Measurements from ENCODE around the gene ANAPC5. TPM values are rescaled to one million over a fixed set of nuclear protein-coding genes. Genes with fewer than 3 reads are reported as not detected.

ANAPC5 gene, protein sequence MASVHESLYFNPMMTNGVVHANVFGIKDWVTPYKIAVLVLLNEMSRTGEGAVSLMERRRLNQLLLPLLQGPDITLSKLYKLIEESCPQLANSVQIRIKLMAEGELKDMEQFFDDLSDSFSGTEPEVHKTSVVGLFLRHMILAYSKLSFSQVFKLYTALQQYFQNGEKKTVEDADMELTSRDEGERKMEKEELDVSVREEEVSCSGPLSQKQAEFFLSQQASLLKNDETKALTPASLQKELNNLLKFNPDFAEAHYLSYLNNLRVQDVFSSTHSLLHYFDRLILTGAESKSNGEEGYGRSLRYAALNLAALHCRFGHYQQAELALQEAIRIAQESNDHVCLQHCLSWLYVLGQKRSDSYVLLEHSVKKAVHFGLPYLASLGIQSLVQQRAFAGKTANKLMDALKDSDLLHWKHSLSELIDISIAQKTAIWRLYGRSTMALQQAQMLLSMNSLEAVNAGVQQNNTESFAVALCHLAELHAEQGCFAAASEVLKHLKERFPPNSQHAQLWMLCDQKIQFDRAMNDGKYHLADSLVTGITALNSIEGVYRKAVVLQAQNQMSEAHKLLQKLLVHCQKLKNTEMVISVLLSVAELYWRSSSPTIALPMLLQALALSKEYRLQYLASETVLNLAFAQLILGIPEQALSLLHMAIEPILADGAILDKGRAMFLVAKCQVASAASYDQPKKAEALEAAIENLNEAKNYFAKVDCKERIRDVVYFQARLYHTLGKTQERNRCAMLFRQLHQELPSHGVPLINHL
- total RNA-seq: 103 and 116 TPM in 2 replicates

DNA sequence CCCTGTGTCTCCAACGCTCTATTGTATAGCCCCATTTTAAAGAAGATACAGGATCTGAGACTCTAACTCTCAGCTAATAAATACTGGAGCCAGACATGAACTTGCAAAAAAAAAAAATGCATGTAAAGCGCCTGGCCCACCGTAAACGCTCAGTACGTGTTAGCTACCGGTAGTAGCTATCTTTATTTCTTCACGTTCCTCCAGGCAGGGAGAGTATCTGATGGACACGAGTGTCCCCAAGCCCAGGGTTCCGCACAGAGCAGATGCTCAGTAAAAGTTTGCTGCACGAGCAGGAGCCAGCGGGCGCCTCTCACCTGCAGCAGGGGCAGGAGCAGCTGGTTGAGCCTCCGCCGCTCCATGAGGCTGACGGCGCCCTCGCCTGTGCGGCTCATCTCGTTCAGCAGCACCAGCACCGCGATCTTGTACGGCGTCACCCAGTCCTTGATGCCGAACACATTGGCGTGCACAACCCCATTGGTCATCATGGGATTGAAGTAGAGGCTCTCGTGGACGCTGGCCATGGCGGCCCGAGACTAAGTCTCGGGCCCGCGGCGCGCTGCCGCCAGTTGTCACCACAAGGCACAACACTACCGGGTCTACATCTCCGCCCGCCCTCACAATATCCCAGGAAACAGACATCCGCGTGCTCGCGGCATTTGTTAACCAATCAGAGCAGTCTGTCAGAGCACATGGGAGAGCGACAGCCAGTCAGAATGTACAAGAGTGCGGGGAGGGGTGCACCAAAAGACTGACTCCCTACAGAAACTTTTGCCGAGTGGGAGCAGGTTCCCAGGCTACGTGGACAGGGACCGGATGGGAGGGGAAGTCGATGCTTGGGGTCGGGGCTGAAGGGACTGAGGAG is at the start of gene ANAPC5:
ANAPC5 (minus strand) TSS at position 592 of the 862 bp plus-strand sequence; CDS start at position 521, 71 bp downstream.

DNA sequence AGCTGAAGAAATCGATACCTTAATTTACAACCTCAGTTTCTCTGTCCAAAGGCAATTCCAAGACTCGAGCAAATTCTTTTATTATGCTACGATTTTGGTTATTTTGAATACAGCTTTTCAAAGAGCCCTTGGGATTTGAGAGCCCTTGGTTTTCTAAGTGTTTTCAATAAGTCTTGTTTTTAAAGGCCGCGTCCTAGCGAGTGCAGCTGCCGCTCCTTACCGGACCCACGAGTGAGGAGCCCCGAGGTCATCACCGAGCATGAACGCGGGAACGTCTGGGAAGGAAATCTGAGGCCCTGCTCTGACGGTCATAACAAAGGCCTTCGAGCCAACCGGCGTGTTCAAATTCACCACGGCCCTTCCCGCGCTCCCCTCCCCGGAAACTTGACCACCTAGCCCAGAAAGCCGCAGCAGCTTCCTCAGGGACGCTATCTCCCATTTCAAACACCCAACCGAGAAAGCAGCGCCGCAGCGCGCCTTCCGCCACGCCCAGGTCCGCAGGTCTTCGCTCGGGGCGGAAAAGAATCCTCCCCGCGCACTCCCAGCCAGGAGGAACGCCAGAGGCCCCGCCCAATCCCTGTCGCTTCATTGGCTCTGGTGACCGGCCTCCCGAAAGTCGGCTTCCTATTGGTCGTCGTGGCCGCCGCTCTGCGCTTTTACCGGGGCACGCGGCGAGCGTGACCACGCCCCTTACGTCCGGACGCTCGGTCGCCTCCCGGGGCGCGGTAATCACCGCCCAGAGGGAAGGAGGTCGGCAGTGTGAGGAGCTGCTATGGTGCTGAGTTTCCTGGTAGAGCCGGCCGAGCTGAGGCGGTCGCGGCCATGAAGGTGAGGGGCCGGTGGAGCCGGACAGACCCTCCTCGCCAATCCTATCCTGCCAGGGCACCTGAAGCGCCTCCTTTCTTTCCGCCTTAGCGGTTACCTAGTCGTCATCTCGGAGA is 47.5 kb upstream of the ANAPC5 start, which contains the start of gene RNF34:
RNF34 (plus strand) TSS at position 728 of the 941 bp plus-strand sequence; CDS start at position 823, 95 bp downstream.

DNA sequence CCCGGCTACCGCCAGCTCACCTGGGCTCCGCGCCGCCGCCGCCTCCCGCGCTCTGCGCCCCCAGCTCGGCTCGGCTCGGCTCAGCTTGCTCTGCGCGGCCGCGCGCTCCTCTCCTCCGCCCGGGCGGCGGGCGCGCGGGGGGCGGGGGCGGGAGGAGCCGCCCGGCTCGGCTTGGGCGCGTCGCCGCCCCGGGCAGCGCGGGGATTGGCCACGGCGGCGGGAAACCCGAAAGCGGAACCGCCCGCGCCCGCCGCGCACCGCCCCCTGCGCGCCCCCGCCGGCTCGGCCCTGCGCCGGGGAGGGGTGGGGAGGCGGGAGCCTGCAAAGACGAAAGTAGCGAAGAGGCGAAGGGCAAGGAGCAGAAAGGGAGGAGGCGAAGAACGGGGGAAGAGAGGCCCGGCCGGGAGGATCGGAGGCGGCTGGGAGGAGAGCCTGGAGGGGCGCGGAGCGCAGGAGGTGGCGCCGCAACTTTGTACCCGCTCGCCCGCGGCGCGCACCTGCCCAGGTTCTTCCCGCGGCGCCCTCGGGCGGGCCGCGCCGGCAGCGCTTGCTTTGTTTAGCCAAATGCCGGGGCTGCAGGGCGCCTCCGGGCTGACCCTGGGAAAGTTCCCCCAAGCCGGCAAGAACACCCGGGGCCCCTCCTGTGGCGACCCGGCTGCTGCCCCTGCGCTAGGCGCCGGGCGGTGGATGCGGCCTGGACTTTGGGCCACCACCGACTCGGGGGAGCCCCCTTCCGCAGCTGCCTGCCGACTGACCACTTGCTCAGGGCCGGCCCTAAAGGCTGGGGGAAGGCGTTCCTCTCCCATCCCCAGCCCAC is 55.4 kb downstream of the ANAPC5 start, which contains the start of gene CAMKK2:
CAMKK2 (minus strand) TSS at position 92 of the 817 bp plus-strand sequence. CDS start 22,183 bp downstream, outside the sequence.

Other genes starting within 250 kb of the ANAPC5 start
- gene P2RX7, start 219.5 kb downstream of the ANAPC5 start, total RNA-seq: not detected in 2 replicates
- gene P2RX4, start 142.3 kb downstream of the ANAPC5 start, total RNA-seq: 16.2 and 40.4 TPM in 2 replicates
- 21.8 and 26.1 TPM in 2 replicates for gene CAMKK2, start 55.7 kb downstream of the ANAPC5 start, total RNA-seq
- 26.5 and 28.4 TPM in 2 replicates for gene RNF34, start 47.7 kb upstream of the ANAPC5 start, total RNA-seq
- gene KDM2B, start 228.6 kb upstream of the ANAPC5 start, total RNA-seq: 19.0 and 27.1 TPM in 2 replicates